Peyer's patch (tissue), 4 donors: ENCODE results near the gene TNFRSF11A.

ENCODE experiments used
- CTCF ChIP-seq, 6 experiments: fragments of 450-650 bp in 4 of 6; fragments of 200-600 bp in 2 of 6; sonication (generic) in 1 of 6; IDR thresholded peaks; one replicate each; pipeline ENCODE4 v1.5.1; 2017 to 2019; ENCODE audit warnings: antibody characterized with exemption in 6 of 6, mild to moderate bottlenecking in 3 of 6, moderate library complexity in 1 of 6
- POLR2A ChIP-seq, 2 donors: fragments of 450-650 bp; IDR thresholded peaks; one replicate each; pipeline ENCODE4 v1.5.1; 2017; ENCODE audit warnings: antibody characterized with exemption in 2 of 2, mild to moderate bottlenecking in 2 of 2, moderate library complexity in 2 of 2

GRCh38 chr18:62437235-62438017 is 112.3 kb downstream of the TNFRSF11A start:
- TF ChIP-seq CTCF (IDR thresholded peaks at IDR 0.05) (no peak), POLR2A (IDR thresholded peaks at IDR 0.05) (no peak)
